Loucy (cell line): Measurements from ENCODE around the gene CXCL3.

ENCODE experiments used
- EZH2phosphoT487 ChIP-seq: fragments of 200-600 bp; IDR thresholded peaks from 2 replicates; pipeline ENCODE4 v1.6.1; 2018; ENCODE audit warnings: antibody characterized with exemption, mild to moderate bottlenecking, moderate library complexity, borderline replicate concordance
- TF ChIP-seq, protein P1 (sequence below): fragments of 200-600 bp; sonication (generic); conservative IDR thresholded peaks from 2 replicates; pipeline ENCODE4 v1.5.1; 2014; ENCODE audit warnings: mild to moderate bottlenecking, antibody characterized with exemption, low read length

- TF ChIP-seq, protein P1, sequence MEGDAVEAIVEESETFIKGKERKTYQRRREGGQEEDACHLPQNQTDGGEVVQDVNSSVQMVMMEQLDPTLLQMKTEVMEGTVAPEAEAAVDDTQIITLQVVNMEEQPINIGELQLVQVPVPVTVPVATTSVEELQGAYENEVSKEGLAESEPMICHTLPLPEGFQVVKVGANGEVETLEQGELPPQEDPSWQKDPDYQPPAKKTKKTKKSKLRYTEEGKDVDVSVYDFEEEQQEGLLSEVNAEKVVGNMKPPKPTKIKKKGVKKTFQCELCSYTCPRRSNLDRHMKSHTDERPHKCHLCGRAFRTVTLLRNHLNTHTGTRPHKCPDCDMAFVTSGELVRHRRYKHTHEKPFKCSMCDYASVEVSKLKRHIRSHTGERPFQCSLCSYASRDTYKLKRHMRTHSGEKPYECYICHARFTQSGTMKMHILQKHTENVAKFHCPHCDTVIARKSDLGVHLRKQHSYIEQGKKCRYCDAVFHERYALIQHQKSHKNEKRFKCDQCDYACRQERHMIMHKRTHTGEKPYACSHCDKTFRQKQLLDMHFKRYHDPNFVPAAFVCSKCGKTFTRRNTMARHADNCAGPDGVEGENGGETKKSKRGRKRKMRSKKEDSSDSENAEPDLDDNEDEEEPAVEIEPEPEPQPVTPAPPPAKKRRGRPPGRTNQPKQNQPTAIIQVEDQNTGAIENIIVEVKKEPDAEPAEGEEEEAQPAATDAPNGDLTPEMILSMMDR, result no peak
- no peak for TF ChIP-seq EZH2phosphoT487
Observed at GRCh38 chr4:74028504-74028903, 10.0 kb downstream of the CXCL3 start.
